Tibial nerve (tissue), 3 donors: ENCODE data around the gene NLE1.

Source experiments
- CTCF ChIP-seq, 5 experiments: fragments of 200-600 bp in 3 of 5; fragments of 450-650 bp in 2 of 5; sonication (generic) in 3 of 5; IDR thresholded peaks; one replicate each; pipeline ENCODE4 v1.5.1; 2016 to 2019; ENCODE audit warnings: antibody characterized with exemption in 5 of 5, mild to moderate bottlenecking in 3 of 5, moderate library complexity in 2 of 5
- POLR2A ChIP-seq, 2 donors: fragments of 450-650 bp; IDR thresholded peaks; one replicate each; pipeline ENCODE4 v1.6.1; 2017; ENCODE audit warnings: antibody characterized with exemption in 2 of 2, mild to moderate bottlenecking in 2 of 2, moderate library complexity in 2 of 2

GRCh38 chr17:35146214-35146833 lies 4.2 kb upstream of the NLE1 start:
- TF ChIP-seq POLR2A (IDR thresholded peaks at IDR 0.05) = no peak
- no peak for TF ChIP-seq CTCF (IDR thresholded peaks at IDR 0.05)
